ENCODE data around the gene GRIK2. TPM values are rescaled to one million over a fixed set of nuclear protein-coding genes. Genes with fewer than 3 reads are reported as not detected.
A peak's percentile ranks its signal among the peaks of the same experiment; 100 is the strongest.

The GRIK2 gene
- total RNA-seq, 6 experiments from 2014 or later: 25.0 to 33.3 (median 28.3) TPM

DNA sequence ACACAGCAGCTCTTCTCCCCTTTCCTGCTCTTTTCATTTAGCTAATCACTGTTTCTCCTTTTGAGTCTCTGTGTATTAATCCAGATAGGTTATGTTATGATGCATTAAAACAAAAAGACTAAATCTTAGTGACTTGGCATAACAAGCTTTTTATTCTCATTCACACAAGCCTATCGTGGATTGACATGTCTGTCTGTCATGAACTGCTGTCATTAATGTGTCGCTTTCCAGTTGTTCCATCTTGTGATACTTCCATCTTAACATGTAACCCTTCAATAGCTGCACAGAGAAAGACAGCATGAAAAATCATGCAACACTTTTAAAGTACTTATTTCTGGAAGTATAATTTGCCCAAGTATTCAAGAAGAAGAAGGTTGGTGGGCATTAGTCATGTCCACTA, 128.7 kb downstream of the GRIK2 start:
- no peaks in the 10 kb centered on the region for H3K4me1 Mint-ChIP-seq (ENCODE audit: low read depth)
- H3K36me3 Mint-ChIP-seq (ENCODE audit: low read depth): peaks cover 6% of the 10 kb centered on the region; the same call in 1 of the 2 replicates
- no peak overlapping the region for H3K27ac Mint-ChIP-seq
- no peak for DNase-seq
- TF ChIP-seq, protein P1, sequence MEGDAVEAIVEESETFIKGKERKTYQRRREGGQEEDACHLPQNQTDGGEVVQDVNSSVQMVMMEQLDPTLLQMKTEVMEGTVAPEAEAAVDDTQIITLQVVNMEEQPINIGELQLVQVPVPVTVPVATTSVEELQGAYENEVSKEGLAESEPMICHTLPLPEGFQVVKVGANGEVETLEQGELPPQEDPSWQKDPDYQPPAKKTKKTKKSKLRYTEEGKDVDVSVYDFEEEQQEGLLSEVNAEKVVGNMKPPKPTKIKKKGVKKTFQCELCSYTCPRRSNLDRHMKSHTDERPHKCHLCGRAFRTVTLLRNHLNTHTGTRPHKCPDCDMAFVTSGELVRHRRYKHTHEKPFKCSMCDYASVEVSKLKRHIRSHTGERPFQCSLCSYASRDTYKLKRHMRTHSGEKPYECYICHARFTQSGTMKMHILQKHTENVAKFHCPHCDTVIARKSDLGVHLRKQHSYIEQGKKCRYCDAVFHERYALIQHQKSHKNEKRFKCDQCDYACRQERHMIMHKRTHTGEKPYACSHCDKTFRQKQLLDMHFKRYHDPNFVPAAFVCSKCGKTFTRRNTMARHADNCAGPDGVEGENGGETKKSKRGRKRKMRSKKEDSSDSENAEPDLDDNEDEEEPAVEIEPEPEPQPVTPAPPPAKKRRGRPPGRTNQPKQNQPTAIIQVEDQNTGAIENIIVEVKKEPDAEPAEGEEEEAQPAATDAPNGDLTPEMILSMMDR (IDR thresholded peaks at IDR 0.05): no peak
- no peaks in the 10 kb centered on the region for H3K9me3 Mint-ChIP-seq
- no peak overlapping the region for H3K4me3 Mint-ChIP-seq
- no peaks in the 10 kb centered on the region for H3K27me3 Mint-ChIP-seq (ENCODE audit: insufficient read depth)

DNA sequence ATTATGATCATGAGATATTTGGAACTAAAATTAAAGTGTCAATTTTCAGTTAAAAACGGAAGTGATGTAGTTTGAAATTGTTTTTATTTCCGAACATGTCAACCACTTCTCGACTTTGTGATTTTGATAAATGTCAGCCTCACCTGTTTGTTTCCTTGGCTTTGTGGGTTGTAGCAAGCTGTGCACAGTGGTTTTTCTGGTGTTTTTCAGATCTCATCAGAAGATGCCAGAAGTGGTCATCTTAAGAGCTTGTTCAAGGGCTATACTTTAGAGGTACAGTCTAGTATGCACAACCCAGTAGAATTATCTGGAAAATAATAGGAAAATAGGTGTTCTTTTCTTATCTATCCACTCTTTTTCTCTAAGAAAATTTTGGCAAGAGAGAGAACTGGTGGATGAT, 134.0 kb downstream of the GRIK2 start:
- Mint-ChIP-seq H3K27ac (no peak overlapping the region), H3K9me3 (no peaks in the 10 kb centered on the region), H3K4me1 (ENCODE audit: low read depth) (peaks cover 15% of the 10 kb centered on the region), H3K27me3 (ENCODE audit: insufficient read depth) (no peaks in the 10 kb centered on the region), H3K36me3 (ENCODE audit: low read depth) (peaks cover 10% of the 10 kb centered on the region), H3K4me3 (no peak overlapping the region)
- TF ChIP-seq, protein P1 (IDR thresholded peaks at IDR 0.05): no peak
- no peak for DNase-seq

DNA sequence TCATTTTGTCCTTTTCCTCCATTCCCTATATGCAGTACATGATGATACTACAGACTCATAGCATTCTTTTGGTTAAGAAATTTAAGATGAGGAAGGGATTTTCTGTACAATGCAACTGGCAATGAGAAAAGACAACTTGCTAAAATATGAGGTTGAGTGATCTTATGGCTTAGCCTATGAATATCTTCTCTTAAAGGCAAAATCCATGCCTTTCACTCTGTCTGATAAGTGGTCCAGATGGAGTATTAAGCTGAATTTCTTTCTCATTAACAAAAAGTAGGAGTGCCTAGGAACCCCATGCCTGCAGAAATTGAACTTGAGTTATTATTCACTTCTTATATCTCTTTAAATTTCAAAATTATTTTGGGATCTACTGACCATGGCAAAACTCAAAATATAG, 135.3 kb downstream of the GRIK2 start:
- Mint-ChIP-seq H3K4me3 (no peak overlapping the region), H3K36me3 (ENCODE audit: low read depth) (peaks cover 4% of the 10 kb centered on the region; the same call in 1 of the 2 replicates), H3K4me1 (ENCODE audit: low read depth) (peaks cover 27% of the 10 kb centered on the region), H3K27me3 (ENCODE audit: insufficient read depth) (no peaks in the 10 kb centered on the region), H3K9me3 (no peaks in the 10 kb centered on the region), H3K27ac (no peak overlapping the region)
- no peak for DNase-seq
- TF ChIP-seq, protein P1 (IDR thresholded peaks at IDR 0.05): no peak

DNA sequence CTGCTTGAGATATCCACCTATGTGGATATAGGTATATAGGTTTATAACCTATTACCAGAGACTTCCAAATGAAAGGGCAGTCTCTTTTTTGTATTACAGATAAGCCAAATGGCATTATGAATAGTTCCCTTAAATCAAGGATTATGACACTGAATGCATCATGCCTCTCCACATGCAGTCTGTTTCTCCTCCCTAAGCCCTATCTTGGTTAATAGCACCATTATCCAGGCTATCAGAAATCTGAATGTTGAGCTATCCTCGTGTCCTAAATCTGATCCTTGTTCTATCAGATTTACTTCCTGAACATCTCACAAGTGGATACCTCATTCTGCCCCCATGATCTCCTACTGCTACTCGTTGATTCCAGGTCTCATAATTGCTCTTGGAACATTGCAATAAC, 138.0 kb downstream of the GRIK2 start:
- TF ChIP-seq, protein P1 (IDR thresholded peaks at IDR 0.05): no peak
- H3K27ac Mint-ChIP-seq: no peak overlapping the region
- no peak overlapping the region for H3K4me3 Mint-ChIP-seq
- no peak for DNase-seq
- no peaks in the 10 kb centered on the region for H3K9me3 Mint-ChIP-seq
- H3K27me3 Mint-ChIP-seq (ENCODE audit: insufficient read depth): no peaks in the 10 kb centered on the region
- H3K4me1 Mint-ChIP-seq (ENCODE audit: low read depth): peaks cover 48% of the 10 kb centered on the region
- H3K36me3 Mint-ChIP-seq (ENCODE audit: low read depth): peaks cover 4% of the 10 kb centered on the region; the same call in 1 of the 2 replicates

DNA sequence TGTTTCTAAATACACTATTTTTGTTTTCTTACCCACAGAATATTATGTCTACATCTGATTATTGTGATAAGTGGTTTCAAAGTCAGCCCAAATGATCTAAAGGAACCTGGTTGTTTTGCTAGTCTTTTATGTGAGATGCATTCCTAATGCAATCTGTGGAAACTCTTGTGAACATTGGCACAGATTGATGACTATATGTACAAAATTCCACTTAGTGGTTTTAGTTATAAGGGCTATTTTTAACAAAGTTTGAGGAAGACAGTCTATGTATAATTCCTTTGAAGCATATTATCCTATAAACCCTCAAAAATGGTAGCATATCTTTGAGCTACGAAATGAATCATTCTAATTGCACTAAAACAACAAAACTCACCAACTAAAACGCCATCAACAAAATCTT, 140.9 kb downstream of the GRIK2 start:
- Mint-ChIP-seq H3K27ac (peak overlapping the region; percentile 76), H3K4me1 (ENCODE audit: low read depth) (peaks cover 71% of the 10 kb centered on the region), H3K36me3 (ENCODE audit: low read depth) (peaks cover 4% of the 10 kb centered on the region; the same call in 1 of the 2 replicates), H3K27me3 (ENCODE audit: insufficient read depth) (no peaks in the 10 kb centered on the region), H3K9me3 (no peaks in the 10 kb centered on the region), H3K4me3 (peak overlapping the region; percentile 74)
- peak; percentile 81 for DNase-seq
- TF ChIP-seq, protein P1 (IDR thresholded peaks at IDR 0.05): no peak

DNA sequence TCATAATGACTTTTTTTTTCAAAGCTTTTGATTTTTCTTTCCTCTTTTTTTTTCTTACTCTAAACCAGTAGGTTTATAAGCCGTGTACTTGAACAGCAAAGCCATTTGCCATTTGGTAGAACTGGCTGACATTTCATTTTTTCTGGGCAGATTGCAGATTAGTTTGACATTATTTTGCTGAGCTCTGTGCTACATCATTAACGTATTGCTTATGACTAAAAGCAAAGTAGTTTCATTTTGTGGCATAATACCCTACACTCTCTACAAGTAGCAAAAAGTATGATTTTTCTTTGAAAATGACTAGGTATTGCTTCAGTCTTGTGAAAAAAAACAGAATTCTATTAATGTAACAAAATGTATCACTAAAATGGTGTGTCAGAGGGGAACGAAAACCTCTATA, 141.3 kb downstream of the GRIK2 start:
- peaks cover 4% of the 10 kb centered on the region; the same call in 1 of the 2 replicates for H3K36me3 Mint-ChIP-seq (ENCODE audit: low read depth)
- TF ChIP-seq, protein P1 (IDR thresholded peaks at IDR 0.05): no peak
- DNase-seq: no peak
- no peaks in the 10 kb centered on the region for H3K27me3 Mint-ChIP-seq (ENCODE audit: insufficient read depth)
- peak overlapping the region; percentile 74 for H3K4me3 Mint-ChIP-seq
- no peaks in the 10 kb centered on the region for H3K9me3 Mint-ChIP-seq
- peak overlapping the region; percentile 76 for H3K27ac Mint-ChIP-seq
- H3K4me1 Mint-ChIP-seq (ENCODE audit: low read depth): peaks cover 72% of the 10 kb centered on the region
